GM21526 (cell line): ENCODE data around the gene SKI.

Experiments used
- ATAC-seq: cut with Tn5 transposase; IDR thresholded peaks from one replicate; pipeline ENCODE4 v1.9.1; 2021; ENCODE audit warnings: moderate library complexity; ENCODE audit not compliant: unreplicated experiment, low FRiP score

Gene SKI

GRCh38 chr1:2345297-2346075, 117.4 kb downstream of the SKI start:
- no peak for ATAC-seq

GRCh38 chr1:2346691-2347408, 118.7 kb downstream of the SKI start:
- ATAC-seq, result no peak

DNA sequence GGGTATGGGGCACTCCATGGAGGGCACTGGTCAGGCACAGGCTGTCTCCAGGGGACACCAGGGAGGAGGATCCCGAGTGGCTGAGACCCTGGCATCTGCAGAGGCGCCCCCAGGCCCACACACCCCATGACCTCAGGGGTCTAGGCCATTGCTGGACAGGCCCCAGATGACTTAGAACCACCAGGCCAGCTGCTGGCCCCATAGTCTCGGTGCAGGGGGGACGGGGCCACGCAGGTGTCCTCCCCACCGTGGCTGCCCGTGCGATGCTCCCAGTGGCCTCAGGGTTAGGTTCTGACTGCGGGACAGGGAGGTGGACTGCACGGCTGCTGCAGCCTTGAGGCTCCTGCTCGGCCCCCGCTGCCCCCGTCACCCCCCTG, 119.3 kb downstream of the SKI start:
- ATAC-seq, result no peak

- no peak for ATAC-seq
Measured at GRCh38 chr1:2347896-2348295, 119.8 kb downstream of the SKI start.

- ATAC-seq, result no peak
Measured at GRCh38 chr1:2348346-2349325, 120.5 kb downstream of the SKI start.

GRCh38 chr1:2349806-2350205, 121.7 kb downstream of the SKI start:
- no peak for ATAC-seq

GRCh38 chr1:2350501-2350900, 122.4 kb downstream of the SKI start:
- ATAC-seq, result no peak

- no peak for ATAC-seq
Measured at GRCh38 chr1:2350911-2351655, 123.0 kb downstream of the SKI start.

GRCh38 chr1:2351723-2352122, 123.6 kb downstream of the SKI start:
- ATAC-seq, result no peak

- ATAC-seq, result no peak
Measured at GRCh38 chr1:2352341-2352896, 124.3 kb downstream of the SKI start.

DNA sequence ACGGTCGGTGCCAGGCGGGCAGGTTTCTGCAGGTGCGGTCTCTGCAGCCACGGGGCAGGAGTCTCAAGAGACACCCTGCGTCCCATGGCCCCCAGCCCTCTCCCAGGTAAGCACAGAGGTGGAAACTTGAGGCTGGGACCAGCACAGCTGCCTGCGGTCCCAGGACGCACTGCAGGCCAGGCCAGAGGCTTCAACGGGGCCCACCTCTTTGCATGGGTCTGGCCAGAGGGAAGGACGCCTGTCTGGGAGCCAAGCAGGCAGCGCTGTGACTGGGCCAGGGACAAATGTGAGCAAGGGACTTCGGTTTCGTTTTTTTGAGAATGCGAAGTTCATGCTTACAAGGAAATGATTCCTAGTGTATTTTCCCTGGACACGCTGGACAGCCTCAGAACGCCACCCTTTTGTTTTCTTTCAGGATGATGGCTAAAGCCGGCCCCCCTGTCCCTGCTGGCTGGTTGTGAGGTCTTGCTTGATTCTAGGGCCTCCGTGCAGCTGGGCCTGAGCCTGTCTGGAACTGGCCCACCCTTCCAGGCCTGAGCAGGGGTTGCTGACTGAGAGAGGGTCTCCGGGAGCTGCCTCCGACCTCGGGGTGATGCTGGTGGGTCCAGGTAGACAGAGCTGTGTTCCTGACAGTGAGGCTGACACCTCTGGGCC, 124.9 kb downstream of the SKI start:
- no peak for ATAC-seq

DNA sequence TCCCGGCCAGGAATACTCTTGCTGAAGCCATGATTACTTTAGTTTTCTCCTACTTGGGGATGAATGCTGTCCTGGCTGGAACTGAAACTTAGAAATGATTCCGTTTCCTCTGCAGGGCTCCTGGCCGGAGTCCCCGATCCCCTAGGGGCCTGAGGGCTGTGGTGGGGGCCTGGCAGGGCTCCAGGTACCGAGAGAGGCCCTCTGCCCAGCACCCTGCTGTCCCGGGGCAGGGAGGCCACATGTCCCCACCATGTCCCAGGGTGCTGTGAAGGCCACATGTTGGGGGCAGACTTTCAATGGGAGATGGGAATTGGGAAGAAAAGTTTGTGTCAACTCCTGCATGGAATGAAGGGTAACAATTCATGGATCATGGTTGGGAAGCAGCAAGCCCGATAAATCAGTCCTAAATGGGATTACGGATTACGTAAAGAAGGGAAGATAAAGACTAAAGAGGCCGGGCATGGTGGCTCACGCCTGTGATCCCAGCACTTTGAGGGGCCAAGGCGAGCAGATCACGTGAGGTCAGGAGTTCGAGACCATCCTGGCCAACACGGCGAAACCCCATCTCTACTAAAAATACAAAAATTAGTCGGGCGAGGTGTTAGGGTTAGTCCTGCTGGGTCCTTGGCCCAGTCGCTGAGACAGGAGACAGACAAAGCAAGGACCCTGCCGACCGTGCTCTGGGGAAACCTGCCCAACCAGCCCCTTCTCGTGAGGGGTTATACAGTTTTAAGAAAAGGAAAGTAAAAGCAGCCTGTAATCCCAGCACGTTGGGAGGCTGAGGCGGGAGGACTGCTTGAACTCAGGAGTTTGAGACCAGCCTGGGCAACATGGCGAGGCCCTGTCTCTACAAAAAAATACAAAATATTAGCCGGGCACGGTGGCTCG, 125.7 kb downstream of the SKI start:
- no peak for ATAC-seq

GRCh38 chr1:2354511-2355372, 126.6 kb downstream of the SKI start:
- no peak for ATAC-seq

- no peak for ATAC-seq
Measured at GRCh38 chr1:2355373-2356261, 127.5 kb downstream of the SKI start.

- ATAC-seq, result no peak
Measured at GRCh38 chr1:2356401-2356800, 128.3 kb downstream of the SKI start.
